HG03103 (cell line): ENCODE results near the gene ABL2.

Experiments used
- ATAC-seq: cut with Tn5 transposase; IDR thresholded peaks from one replicate; pipeline ENCODE4 v1.9.1; 2021; ENCODE audit warnings: low read depth; ENCODE audit not compliant: unreplicated experiment

ABL2 gene

GRCh38 chr1:179061360-179062282 lies 167.9 kb downstream of the ABL2 start:
- ATAC-seq = no peak

DNA sequence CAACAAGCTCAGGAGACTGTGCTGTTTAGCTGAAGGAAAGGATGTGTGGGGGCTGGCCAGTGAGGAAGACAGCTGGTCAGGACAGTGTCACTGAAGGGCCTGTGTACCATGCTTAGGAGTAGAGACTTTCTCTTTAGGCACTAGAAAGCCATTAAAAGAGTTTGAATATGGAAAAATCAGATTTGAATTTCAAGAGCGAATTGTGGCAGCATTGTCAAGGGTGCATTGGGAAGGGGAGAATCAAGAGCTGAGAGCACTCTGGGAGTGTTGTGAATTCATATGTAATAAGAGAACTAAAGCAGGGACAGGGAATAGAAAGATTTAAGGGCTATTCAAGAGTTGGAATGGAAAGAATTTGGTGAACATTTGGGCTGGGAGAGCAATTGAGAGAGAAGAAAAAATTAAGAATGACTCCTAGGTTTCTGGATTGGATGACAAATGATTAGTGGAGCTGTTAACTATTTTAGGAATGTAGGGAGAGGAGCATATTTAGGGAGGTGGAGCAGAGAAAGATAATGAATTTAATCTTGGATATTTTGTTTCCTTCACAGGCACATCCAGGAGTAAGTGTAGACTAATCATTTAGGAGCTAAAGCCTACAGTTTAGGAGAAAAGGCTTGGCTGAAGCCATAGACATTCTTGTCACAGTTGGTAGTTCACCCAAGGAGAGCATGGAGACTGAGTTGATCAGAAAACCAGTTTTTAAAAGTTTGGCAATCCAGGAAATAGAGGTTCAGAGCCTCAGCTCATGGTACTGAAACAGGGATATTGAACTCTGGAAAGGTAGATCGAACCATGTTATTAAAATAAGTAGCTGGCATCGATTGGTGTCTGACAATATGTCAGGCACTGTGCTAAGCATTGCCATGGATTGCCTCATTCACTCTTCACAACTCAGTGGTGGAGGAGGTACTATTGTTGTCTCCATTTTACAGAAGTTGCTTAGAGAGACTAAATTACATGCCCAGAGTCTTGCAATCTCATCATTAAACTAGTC lies 170.7 kb downstream of the ABL2 start:
- no peak for ATAC-seq

GRCh38 chr1:179055937-179056336 lies 173.5 kb downstream of the ABL2 start:
- ATAC-seq = no peak

DNA sequence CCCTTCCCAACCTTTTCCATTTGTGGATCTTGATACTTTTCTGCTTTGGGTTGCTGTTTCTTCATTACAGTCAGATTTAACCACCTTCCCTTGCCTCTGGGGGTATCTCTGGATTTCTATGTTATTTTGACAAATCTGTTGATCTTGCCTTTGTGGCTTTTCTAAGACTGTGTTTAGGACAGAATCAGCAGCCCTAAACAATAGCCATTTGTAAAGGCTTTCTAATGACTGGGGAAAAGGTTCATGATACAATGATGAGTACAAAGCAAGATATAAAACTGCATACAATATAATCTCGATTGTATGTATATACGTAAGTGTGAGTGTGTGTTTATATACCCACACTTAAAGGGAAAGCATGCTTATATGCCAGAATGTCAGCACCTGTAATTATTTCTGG lies 176.0 kb downstream of the ABL2 start:
- ATAC-seq = no peak

- ATAC-seq = no peak
Observed at GRCh38 chr1:179052776-179053175, 176.7 kb downstream of the ABL2 start.
